Liver (tissue), 9 donors: ENCODE measurements around the gene CELA2A. TPM values are rescaled to one million over a fixed set of nuclear protein-coding genes. Genes with fewer than 3 reads are reported as not detected.

ENCODE experiments used
- DNase-seq: peaks from one replicate; pipeline ENCODE4 v3.0.0-alpha.2; 2017; ENCODE audit warnings: low spot score
- H3K27ac ChIP-seq, 2 donors: one replicate each; pipeline ENCODE4 v1.7.0; 2013; ENCODE audit warnings: inconsistent platforms in 2 of 2, low read length in 2 of 2, control low read depth in 1 of 2, low read depth in 1 of 2, mild to moderate bottlenecking in 1 of 2
- H3K27me3 ChIP-seq, 4 donors: one replicate each; pipeline versions ENCODE4 v1.6.1 to v1.7.0; 2013; ENCODE audit warnings: low read length in 3 of 4, inconsistent platforms in 1 of 4, mild to moderate bottlenecking in 1 of 4, moderate library complexity in 1 of 4; ENCODE audit not compliant: control insufficient read depth in 4 of 4, insufficient read depth in 4 of 4
- H3K36me3 ChIP-seq, 4 donors: one replicate each; pipeline versions ENCODE4 v1.6.1 to v1.7.0; 2013; ENCODE audit warnings: low read length in 3 of 4, mild to moderate bottlenecking in 3 of 4, low read depth in 1 of 4, moderate library complexity in 1 of 4; ENCODE audit not compliant: control insufficient read depth in 4 of 4, insufficient read depth in 3 of 4
- H3K4me1 ChIP-seq, 4 donors: one replicate each; pipeline versions ENCODE4 v1.6.1 to v1.7.0; 2013; ENCODE audit warnings: low read length in 3 of 4, mild to moderate bottlenecking in 3 of 4, moderate library complexity in 1 of 4; ENCODE audit not compliant: control insufficient read depth in 4 of 4, insufficient read depth in 4 of 4
- H3K4me3 ChIP-seq, 3 donors: one replicate each; pipeline versions ENCODE4 v1.6.1 to v1.7.0; 2013; ENCODE audit warnings: low read length in 3 of 3, control low read depth in 1 of 3, low read depth in 1 of 3, mild to moderate bottlenecking in 1 of 3
- H3K9ac ChIP-seq, 2 donors: one replicate each; pipeline ENCODE4 v1.7.0; 2013; ENCODE audit warnings: low read length in 2 of 2, mild to moderate bottlenecking in 2 of 2, moderate library complexity in 2 of 2, control low read depth in 1 of 2, low read depth in 1 of 2
- H3K9me3 ChIP-seq, 4 donors: one replicate each; pipeline versions ENCODE4 v1.6.1 to v1.7.0; 2013; ENCODE audit warnings: low read length in 3 of 4; ENCODE audit not compliant: control insufficient read depth in 4 of 4
- EGR1 ChIP-seq, 2 donors: IDR thresholded peaks; 2 replicates each; pipeline ENCODE4 v1.6.1; 2016 to 2018; ENCODE audit warnings: antibody characterized with exemption in 2 of 2, low read depth in 2 of 2
- FOXA1 ChIP-seq: IDR thresholded peaks from 2 replicates; pipeline ENCODE4 v1.6.1; 2016; ENCODE audit warnings: antibody characterized with exemption
- FOXA2 ChIP-seq: IDR thresholded peaks from 2 replicates; pipeline ENCODE4 v1.6.1; 2016; ENCODE audit warnings: antibody characterized with exemption
- GABPA ChIP-seq, 2 donors: IDR thresholded peaks in 1 of 2; conservative IDR thresholded peaks in 1 of 2; 2 replicates each; pipeline ENCODE4 v1.6.1; 2016; ENCODE audit warnings: antibody characterized with exemption in 2 of 2, mild to moderate bottlenecking in 1 of 2, moderate library complexity in 1 of 2
- HNF4A ChIP-seq, 2 donors: conservative IDR thresholded peaks; 2 replicates each; pipeline ENCODE4 v1.6.1; 2016; ENCODE audit warnings: antibody characterized with exemption in 2 of 2, mild to moderate bottlenecking in 2 of 2
- HNF4G ChIP-seq: IDR thresholded peaks from 2 replicates; pipeline ENCODE4 v1.6.1; 2016; ENCODE audit warnings: antibody characterized with exemption
- JUND ChIP-seq, 2 donors: IDR thresholded peaks; 2 replicates each; pipeline ENCODE4 v1.6.1; 2016; ENCODE audit warnings: antibody characterized with exemption in 2 of 2
- NR2F2 ChIP-seq: IDR thresholded peaks from 2 replicates; pipeline ENCODE4 v1.6.1; 2016; ENCODE audit warnings: antibody characterized with exemption
- RAD21 ChIP-seq, 2 donors: IDR thresholded peaks; 2 replicates each; pipeline ENCODE4 v1.6.1; 2016; ENCODE audit warnings: antibody characterized with exemption in 2 of 2, mild to moderate bottlenecking in 2 of 2
- RXRA ChIP-seq, 2 donors: IDR thresholded peaks; 2 replicates each; pipeline ENCODE4 v1.6.1; 2017 to 2018; ENCODE audit warnings: antibody characterized with exemption in 2 of 2, mild to moderate bottlenecking in 1 of 2
- SP1 ChIP-seq: IDR thresholded peaks from 2 replicates; pipeline ENCODE4 v1.6.1; 2018; ENCODE audit warnings: antibody characterized with exemption, mild to moderate bottlenecking
- TAF1 ChIP-seq: conservative IDR thresholded peaks from 2 replicates; pipeline ENCODE4 v1.6.1; 2016; ENCODE audit warnings: antibody characterized with exemption, mild to moderate bottlenecking
- YY1 ChIP-seq: IDR thresholded peaks from 2 replicates; pipeline ENCODE4 v1.6.1; 2016; ENCODE audit warnings: antibody characterized with exemption, mild to moderate bottlenecking
- WGBS: extraction: QIAGEN DNeasy Blood & Tissue Kit; methylation state at CpG from one replicate; pipeline ENCODE4 v1.1.7; 2013; 5-methylcytosine and 5-hydroxymethylcytosine counted together
- polyA plus RNA-seq, 2 donors: library from polyadenylated mRNA; stranded (reverse) in 1 of 2; unstranded in 1 of 2; fragments of 200-250 nt in 1 of 2; fragments of >200 nt in 1 of 2; fragmentation: Nextera tagmentation in 1 of 2; extraction: Ambion mirVana in 1 of 2; gene quantifications; one replicate each; pipeline versions ENCODE4 v1.2.1 to v1.2.3, GENCODE V29; 2013 to 2015
- total RNA-seq, 2 donors: library from RNA; depleted of rRNA; stranded (reverse); fragments of >200 nt; gene quantifications; one replicate each; pipeline ENCODE4 v1.2.3, GENCODE V29; 2014
- TF ChIP-seq, protein P1 (sequence below): IDR thresholded peaks from 2 replicates; pipeline ENCODE4 v1.6.1; 2016; ENCODE audit warnings: antibody characterized with exemption, mild to moderate bottlenecking
- TF ChIP-seq, protein P2 (sequence below): fragments of 150-350 bp; IDR thresholded peaks from 2 replicates; pipeline ENCODE4 v1.5.1; 2017; ENCODE audit warnings: improper control_type of control experiment, low read depth, low read length; ENCODE audit not compliant: missing input control
- TF ChIP-seq, protein P3 (sequence below): IDR thresholded peaks from 2 replicates; pipeline ENCODE4 v1.6.1; 2016; ENCODE audit warnings: antibody characterized with exemption
- TF ChIP-seq, protein P4 (sequence below): IDR thresholded peaks from 2 replicates; pipeline ENCODE4 v1.6.1; 2016; ENCODE audit warnings: antibody characterized with exemption
- TF ChIP-seq, protein P5 (sequence below): IDR thresholded peaks from 2 replicates; pipeline ENCODE4 v1.6.1; 2016; ENCODE audit warnings: antibody characterized with exemption
- donor health status: healthy.
- donor health status: healthy.
- donor health status: healthy.
- donor health status: healthy.
- donor health status: healthy.

CELA2A gene
- total RNA-seq (not detected), polyA plus RNA-seq (not detected)

DNA sequence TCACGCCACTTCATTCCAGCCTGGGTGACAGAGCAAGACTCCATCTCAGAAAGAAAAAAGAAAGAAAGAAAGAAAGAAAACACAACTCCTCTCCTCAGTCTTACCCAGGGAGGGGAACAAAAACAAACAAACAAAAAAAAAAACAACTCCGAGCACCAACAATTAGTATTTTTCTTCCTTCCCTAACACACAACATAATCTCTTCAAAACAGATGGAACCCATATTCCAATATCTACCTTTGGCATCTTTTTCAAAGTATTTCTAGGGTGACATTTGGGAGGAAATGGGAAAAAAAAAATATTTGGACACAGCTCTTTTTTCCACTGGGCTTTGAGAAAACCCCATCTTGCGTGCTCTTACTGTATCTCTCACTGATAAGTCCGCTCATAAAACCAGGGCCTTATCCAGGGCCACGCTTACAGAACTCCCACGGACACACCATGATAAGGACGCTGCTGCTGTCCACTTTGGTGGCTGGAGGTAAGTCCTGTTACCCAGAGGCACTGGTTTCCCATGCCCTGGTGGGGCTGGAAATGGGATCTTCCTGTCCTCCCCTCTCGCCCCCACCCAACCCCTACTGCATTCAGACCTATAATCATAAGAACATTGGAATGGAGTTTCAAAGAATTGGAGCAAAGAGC lies at the start of gene CELA2A:
TSS of gene CELA2A (plus strand) at position 420 of the 642 bp plus-strand sequence. CDS start at position 442, 22 bp downstream.
- H3K4me3 ChIP-seq, result no peak within 1 kb of the TSS
- 95% methylated on average over 8 of the region's 8 CpGs for WGBS
- no peak within 1 kb of the TSS for H3K9ac ChIP-seq
- no peak within 1 kb of the TSS for H3K27ac ChIP-seq
- TF ChIP-seq FOXA1 (no peak), HNF4G (no peak), TAF1 (no peak), SP1 (no peak), RXRA (IDR thresholded peaks at IDR 0.05) (no peak), GABPA (IDR thresholded peaks at IDR 0.05 in 1 of 2, conservative IDR thresholded peaks at IDR 0.05 in 1 of 2) (no peak), RAD21 (IDR thresholded peaks at IDR 0.05) (no peak), FOXA2 (no peak), HNF4A (conservative IDR thresholded peaks at IDR 0.05) (no peak), NR2F2 (no peak), YY1 (no peak), EGR1 (IDR thresholded peaks at IDR 0.05; ENCODE audit: low read depth in 2 of 2) (no peak), JUND (IDR thresholded peaks at IDR 0.05) (no peak)
- TF ChIP-seq, protein P1, sequence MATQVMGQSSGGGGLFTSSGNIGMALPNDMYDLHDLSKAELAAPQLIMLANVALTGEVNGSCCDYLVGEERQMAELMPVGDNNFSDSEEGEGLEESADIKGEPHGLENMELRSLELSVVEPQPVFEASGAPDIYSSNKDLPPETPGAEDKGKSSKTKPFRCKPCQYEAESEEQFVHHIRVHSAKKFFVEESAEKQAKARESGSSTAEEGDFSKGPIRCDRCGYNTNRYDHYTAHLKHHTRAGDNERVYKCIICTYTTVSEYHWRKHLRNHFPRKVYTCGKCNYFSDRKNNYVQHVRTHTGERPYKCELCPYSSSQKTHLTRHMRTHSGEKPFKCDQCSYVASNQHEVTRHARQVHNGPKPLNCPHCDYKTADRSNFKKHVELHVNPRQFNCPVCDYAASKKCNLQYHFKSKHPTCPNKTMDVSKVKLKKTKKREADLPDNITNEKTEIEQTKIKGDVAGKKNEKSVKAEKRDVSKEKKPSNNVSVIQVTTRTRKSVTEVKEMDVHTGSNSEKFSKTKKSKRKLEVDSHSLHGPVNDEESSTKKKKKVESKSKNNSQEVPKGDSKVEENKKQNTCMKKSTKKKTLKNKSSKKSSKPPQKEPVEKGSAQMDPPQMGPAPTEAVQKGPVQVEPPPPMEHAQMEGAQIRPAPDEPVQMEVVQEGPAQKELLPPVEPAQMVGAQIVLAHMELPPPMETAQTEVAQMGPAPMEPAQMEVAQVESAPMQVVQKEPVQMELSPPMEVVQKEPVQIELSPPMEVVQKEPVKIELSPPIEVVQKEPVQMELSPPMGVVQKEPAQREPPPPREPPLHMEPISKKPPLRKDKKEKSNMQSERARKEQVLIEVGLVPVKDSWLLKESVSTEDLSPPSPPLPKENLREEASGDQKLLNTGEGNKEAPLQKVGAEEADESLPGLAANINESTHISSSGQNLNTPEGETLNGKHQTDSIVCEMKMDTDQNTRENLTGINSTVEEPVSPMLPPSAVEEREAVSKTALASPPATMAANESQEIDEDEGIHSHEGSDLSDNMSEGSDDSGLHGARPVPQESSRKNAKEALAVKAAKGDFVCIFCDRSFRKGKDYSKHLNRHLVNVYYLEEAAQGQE, result no peak
- TF ChIP-seq, protein P2, sequence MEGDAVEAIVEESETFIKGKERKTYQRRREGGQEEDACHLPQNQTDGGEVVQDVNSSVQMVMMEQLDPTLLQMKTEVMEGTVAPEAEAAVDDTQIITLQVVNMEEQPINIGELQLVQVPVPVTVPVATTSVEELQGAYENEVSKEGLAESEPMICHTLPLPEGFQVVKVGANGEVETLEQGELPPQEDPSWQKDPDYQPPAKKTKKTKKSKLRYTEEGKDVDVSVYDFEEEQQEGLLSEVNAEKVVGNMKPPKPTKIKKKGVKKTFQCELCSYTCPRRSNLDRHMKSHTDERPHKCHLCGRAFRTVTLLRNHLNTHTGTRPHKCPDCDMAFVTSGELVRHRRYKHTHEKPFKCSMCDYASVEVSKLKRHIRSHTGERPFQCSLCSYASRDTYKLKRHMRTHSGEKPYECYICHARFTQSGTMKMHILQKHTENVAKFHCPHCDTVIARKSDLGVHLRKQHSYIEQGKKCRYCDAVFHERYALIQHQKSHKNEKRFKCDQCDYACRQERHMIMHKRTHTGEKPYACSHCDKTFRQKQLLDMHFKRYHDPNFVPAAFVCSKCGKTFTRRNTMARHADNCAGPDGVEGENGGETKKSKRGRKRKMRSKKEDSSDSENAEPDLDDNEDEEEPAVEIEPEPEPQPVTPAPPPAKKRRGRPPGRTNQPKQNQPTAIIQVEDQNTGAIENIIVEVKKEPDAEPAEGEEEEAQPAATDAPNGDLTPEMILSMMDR, result no peak
- TF ChIP-seq, protein P3, sequence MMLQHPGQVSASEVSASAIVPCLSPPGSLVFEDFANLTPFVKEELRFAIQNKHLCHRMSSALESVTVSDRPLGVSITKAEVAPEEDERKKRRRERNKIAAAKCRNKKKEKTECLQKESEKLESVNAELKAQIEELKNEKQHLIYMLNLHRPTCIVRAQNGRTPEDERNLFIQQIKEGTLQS, result no peak
- TF ChIP-seq, protein P4, sequence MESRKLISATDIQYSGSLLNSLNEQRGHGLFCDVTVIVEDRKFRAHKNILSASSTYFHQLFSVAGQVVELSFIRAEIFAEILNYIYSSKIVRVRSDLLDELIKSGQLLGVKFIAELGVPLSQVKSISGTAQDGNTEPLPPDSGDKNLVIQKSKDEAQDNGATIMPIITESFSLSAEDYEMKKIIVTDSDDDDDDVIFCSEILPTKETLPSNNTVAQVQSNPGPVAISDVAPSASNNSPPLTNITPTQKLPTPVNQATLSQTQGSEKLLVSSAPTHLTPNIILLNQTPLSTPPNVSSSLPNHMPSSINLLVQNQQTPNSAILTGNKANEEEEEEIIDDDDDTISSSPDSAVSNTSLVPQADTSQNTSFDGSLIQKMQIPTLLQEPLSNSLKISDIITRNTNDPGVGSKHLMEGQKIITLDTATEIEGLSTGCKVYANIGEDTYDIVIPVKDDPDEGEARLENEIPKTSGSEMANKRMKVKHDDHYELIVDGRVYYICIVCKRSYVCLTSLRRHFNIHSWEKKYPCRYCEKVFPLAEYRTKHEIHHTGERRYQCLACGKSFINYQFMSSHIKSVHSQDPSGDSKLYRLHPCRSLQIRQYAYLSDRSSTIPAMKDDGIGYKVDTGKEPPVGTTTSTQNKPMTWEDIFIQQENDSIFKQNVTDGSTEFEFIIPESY, result no peak
- TF ChIP-seq, protein P5, sequence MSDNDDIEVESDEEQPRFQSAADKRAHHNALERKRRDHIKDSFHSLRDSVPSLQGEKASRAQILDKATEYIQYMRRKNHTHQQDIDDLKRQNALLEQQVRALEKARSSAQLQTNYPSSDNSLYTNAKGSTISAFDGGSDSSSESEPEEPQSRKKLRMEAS, result no peak
- H3K36me3 ChIP-seq, result no peaks in the 10 kb centered on the region
- no peaks in the 10 kb centered on the region for H3K9me3 ChIP-seq
- no peaks in the 10 kb centered on the region for H3K4me1 ChIP-seq
- H3K27me3 ChIP-seq, result no peaks in the 10 kb centered on the region
- DNase-seq, result no peak
